H1 (cell line): ENCODE data around the gene ORAI3. TPM values are rescaled to one million over a fixed set of nuclear protein-coding genes. Genes with fewer than 3 reads are reported as not detected.
A peak's percentile ranks its signal among the peaks of the same experiment; 100 is the strongest.

ENCODE experiments used
- CTCF ChIA-PET: fragments of 300-600 bp; sonication (Branson Sonifier 250); formaldehyde crosslinking; loops from one replicate; lab custom pipeline; 2021; ENCODE audit not compliant: partially characterized antibody; lab: Charles Lee
- POLR2A ChIA-PET: fragments of 300-600 bp; sonication (Branson Sonifier 250); formaldehyde crosslinking; loops from one replicate; lab custom pipeline; 2021; ENCODE audit warnings: inconsistent platforms; ENCODE audit not compliant: partially characterized antibody; lab: Charles Lee
- DNase-seq, 2 experiments: peaks; one replicate each; pipeline versions ENCODE4 v3.0.0 to v3.0.0-alpha.2; 2010 to 2022; ENCODE audit warnings: low spot score in 2 of 2, low read depth in 1 of 2, mixed read lengths in 1 of 2
- FAIRE-seq: peaks from 2 replicates; lab custom pipeline; 2011; peaks lifted over from hg19 to GRCh38; lab: Jason Lieb, UNC
- H2AFZ ChIP-seq: 2 replicates; pipeline ENCODE4 v1.8.1; 2012; ENCODE audit warnings: low read length, inconsistent platforms
- H2AK5ac ChIP-seq: 2 replicates; pipeline ENCODE4 v1.6.1; 2013; ENCODE audit warnings: low read depth, low read length
- H2BK120ac ChIP-seq: replicated peaks from 2 replicates; pipeline ENCODE3; 2013; ENCODE audit warnings: low read depth, low read length, inconsistent platforms
- H2BK12ac ChIP-seq: 2 replicates; pipeline ENCODE4 v1.6.1; 2013; ENCODE audit warnings: low read depth, low read length
- H2BK15ac ChIP-seq: 2 replicates; pipeline ENCODE4 v1.6.1; 2013; ENCODE audit warnings: low read length
- H2BK20ac ChIP-seq: 2 replicates; pipeline ENCODE4 v1.6.1; 2013; ENCODE audit warnings: low read length
- H2BK5ac ChIP-seq: 2 replicates; pipeline ENCODE4 v1.6.1; 2013; ENCODE audit warnings: low read depth, low read length
- H3K14ac ChIP-seq: 2 replicates; pipeline ENCODE4 v1.6.1; 2013; ENCODE audit warnings: inconsistent platforms; ENCODE audit not compliant: insufficient read length
- H3K18ac ChIP-seq: 2 replicates; pipeline ENCODE4 v1.6.1; 2013; ENCODE audit warnings: low read length; ENCODE audit errors: extremely low read depth
- H3K23ac ChIP-seq: 2 replicates; pipeline ENCODE4 v1.6.1; 2013; ENCODE audit warnings: inconsistent platforms; ENCODE audit not compliant: insufficient read length
- H3K23me2 ChIP-seq: 2 replicates; pipeline ENCODE4 v1.6.1; 2013; ENCODE audit warnings: low read depth, low read length
- H3K27ac ChIP-seq: 2 replicates; pipeline ENCODE4 v1.6.1; 2011; ENCODE audit warnings: low read depth, low read length, inconsistent platforms
- H3K27me3 ChIP-seq, 4 experiments: replicated peaks in 1 of 4; 1 replicate in 1 of 4; 2 replicates in 3 of 4; pipeline versions ENCODE4 v1.6.1 to v1.8.1; 2011 to 2013; ENCODE audit warnings: low read length in 3 of 4, mild to moderate bottlenecking in 3 of 4, inconsistent platforms in 2 of 4, mixed read lengths in 2 of 4, moderate library complexity in 1 of 4; ENCODE audit not compliant: control insufficient read depth in 3 of 4, insufficient read depth in 3 of 4; ENCODE audit errors: extremely low read depth in 1 of 4
- H3K36me3 ChIP-seq, 4 experiments: 2 replicates each; pipeline versions ENCODE4 v1.6.1 to v1.8.1; 2011 to 2013; ENCODE audit warnings: mild to moderate bottlenecking in 4 of 4, low read length in 3 of 4, moderate library complexity in 2 of 4, control low read depth in 1 of 4, inconsistent platforms in 1 of 4; ENCODE audit not compliant: insufficient read depth in 4 of 4, control insufficient read depth in 2 of 4
- H3K4ac ChIP-seq: replicated peaks from 2 replicates; pipeline ENCODE3; 2013; ENCODE audit warnings: low read length, low read depth, mixed read lengths, inconsistent platforms; ENCODE audit not compliant: insufficient read length
- H3K4me1 ChIP-seq, 4 experiments: replicated peaks in 1 of 4; 1 replicate in 1 of 4; 2 replicates in 3 of 4; pipeline versions ENCODE4 v1.6.1 to v1.8.1; 2011 to 2013; ENCODE audit warnings: low read length in 3 of 4, inconsistent platforms in 2 of 4, mixed read lengths in 1 of 4; ENCODE audit not compliant: insufficient read depth in 4 of 4, control insufficient read depth in 3 of 4
- H3K4me2 ChIP-seq, 2 experiments: 2 replicates each; pipeline versions ENCODE4 v1.6.1 to v1.8.1; 2011 to 2013; ENCODE audit warnings: low read depth in 2 of 2, low read length in 2 of 2, control low read depth in 1 of 2, inconsistent platforms in 1 of 2, mild to moderate bottlenecking in 1 of 2; ENCODE audit not compliant: insufficient read depth in 1 of 2
- H3K4me3 ChIP-seq, 4 experiments: fragments of 200-600, 300-600 bp in 1 of 4; sonication (generic), shearing (Covaris generic), sonication (Bioruptor Twin) in 1 of 4; 2 replicates each; pipeline versions ENCODE4 v1.5.1 to v1.8.1; 2011 to 2016; ENCODE audit warnings: low read length in 4 of 4, low read depth in 3 of 4, control low read depth in 2 of 4, inconsistent platforms in 2 of 4, mild to moderate bottlenecking in 2 of 4, mixed read lengths in 1 of 4, moderate library complexity in 1 of 4; ENCODE audit not compliant: insufficient read depth in 2 of 4; ENCODE audit errors: extremely low read depth in 1 of 4
- H3K56ac ChIP-seq: replicated peaks from 2 replicates; pipeline ENCODE3; 2013; ENCODE audit warnings: low read depth, mild to moderate bottlenecking, mixed read lengths, low read length, inconsistent platforms; ENCODE audit not compliant: insufficient read length
- H3K79me1 ChIP-seq: 2 replicates; pipeline ENCODE4 v1.6.1; 2013; ENCODE audit warnings: low read depth, low read length, control low read depth
- H3K79me2 ChIP-seq, 2 experiments: 2 replicates each; pipeline versions ENCODE4 v1.6.1 to v1.8.1; 2012 to 2013; ENCODE audit warnings: low read length in 2 of 2, mild to moderate bottlenecking in 2 of 2, inconsistent platforms in 1 of 2; ENCODE audit not compliant: insufficient read depth in 2 of 2, control insufficient read depth in 1 of 2
- H3K9ac ChIP-seq, 4 experiments: replicated peaks in 1 of 4; 1 replicate in 1 of 4; 2 replicates in 3 of 4; pipeline versions ENCODE4 v1.6.1 to v1.8.1; 2011 to 2013; ENCODE audit warnings: low read depth in 3 of 4, low read length in 3 of 4, control low read depth in 2 of 4, mild to moderate bottlenecking in 2 of 4, moderate library complexity in 2 of 4, inconsistent platforms in 1 of 4; ENCODE audit errors: extremely low read depth in 1 of 4
- H3K9me3 ChIP-seq, 2 experiments: 2 replicates each; pipeline versions ENCODE4 v1.6.1 to v1.8.1; 2012 to 2013; ENCODE audit warnings: mild to moderate bottlenecking in 2 of 2, moderate library complexity in 2 of 2, control low read depth in 1 of 2, inconsistent platforms in 1 of 2, low read depth in 1 of 2, low read length in 1 of 2, mixed read lengths in 1 of 2; ENCODE audit not compliant: insufficient read depth in 2 of 2
- H4K20me1 ChIP-seq, 2 experiments: replicated peaks in 1 of 2; 2 replicates each; pipeline versions ENCODE3 to v1.8.1; 2011 to 2013; ENCODE audit warnings: inconsistent platforms in 2 of 2, low read length in 2 of 2, mild to moderate bottlenecking in 1 of 2; ENCODE audit not compliant: insufficient read depth in 2 of 2, control insufficient read depth in 1 of 2
- H4K5ac ChIP-seq: 2 replicates; pipeline ENCODE4 v1.6.1; 2013; ENCODE audit warnings: low read length, low read depth, mixed read lengths, inconsistent platforms; ENCODE audit not compliant: insufficient read length
- H4K8ac ChIP-seq: 2 replicates; pipeline ENCODE4 v1.8.0; 2013; ENCODE audit warnings: mild to moderate bottlenecking, moderate library complexity, low read length, inconsistent platforms; ENCODE audit not compliant: insufficient read depth; ENCODE audit errors: extremely low read depth
- H4K91ac ChIP-seq: replicated peaks from 2 replicates; pipeline ENCODE3; 2013; ENCODE audit warnings: low read length, mixed read lengths, inconsistent platforms; ENCODE audit not compliant: insufficient read length
- CBX5 ChIP-seq: fragments of 300-800, 300-1000 bp; sonication (generic); IDR thresholded peaks from 2 replicates; pipeline ENCODE4 v1.7.1; 2016; ENCODE audit warnings: antibody characterized with exemption, low read length, low read depth
- CEBPB ChIP-seq: IDR thresholded peaks from 2 replicates; pipeline ENCODE4 v1.6.1; 2012; ENCODE audit warnings: low read depth, low read length
- CREB1 ChIP-seq: IDR thresholded peaks from 2 replicates; pipeline ENCODE4 v1.6.1; 2012; ENCODE audit warnings: inconsistent platforms
- CTBP2 ChIP-seq: IDR thresholded peaks from 2 replicates; pipeline ENCODE4 v1.7.0; 2011; ENCODE audit warnings: borderline replicate concordance, mild to moderate bottlenecking, moderate library complexity, mixed read lengths, low read length; ENCODE audit not compliant: insufficient read depth, insufficient read length
- EGR1 ChIP-seq: IDR thresholded peaks from 2 replicates; pipeline ENCODE4 v1.6.1; 2011; ENCODE audit warnings: low read depth, low read length, borderline replicate concordance
- HDAC2 ChIP-seq, 2 experiments: fragments of 300-600 bp in 1 of 2; sonication (generic) in 1 of 2; IDR thresholded peaks; 2 replicates each; pipeline ENCODE4 v1.6.1; 2011 to 2012; ENCODE audit warnings: low read depth in 2 of 2, low read length in 2 of 2, mild to moderate bottlenecking in 2 of 2, moderate library complexity in 2 of 2, borderline replicate concordance in 1 of 2, inconsistent platforms in 1 of 2
- NANOG ChIP-seq: IDR thresholded peaks from 2 replicates; pipeline ENCODE4 v1.6.1; 2011; ENCODE audit warnings: low read length, low read depth, mild to moderate bottlenecking, inconsistent platforms; ENCODE audit not compliant: insufficient read depth, poor library complexity, severe bottlenecking
- SIX5 ChIP-seq: IDR thresholded peaks from 2 replicates; pipeline ENCODE4 v1.6.1; 2011; ENCODE audit warnings: mild to moderate bottlenecking, low read depth, low read length
- WGBS, 2 experiments: shearing (Covaris generic) in 1 of 2; methylation state at CpG; one replicate each; pipeline versions ENCODE4 v1.1.6 to v1.1.7; 2013 to 2015; ENCODE audit warnings: low lambda C conversion rate in 2 of 2, mixed read lengths in 2 of 2, inconsistent platforms in 1 of 2, low coverage in 1 of 2, missing lambda C conversion rate in 1 of 2; ENCODE audit not compliant: insufficient replicate concordance in 2 of 2, insufficient coverage in 1 of 2, insufficient read length in 1 of 2; ENCODE audit errors: extremely low coverage in 1 of 2, missing lambda C conversion rate in 1 of 2; 5-methylcytosine and 5-hydroxymethylcytosine counted together
- polyA plus RNA-seq, 7 experiments: library from polyadenylated mRNA; depleted of rRNA in 3 of 7; stranded (reverse) in 5 of 7; unstranded in 2 of 7; fragments of >200 nt in 5 of 7; fragments of 200-250 nt in 2 of 7; gene quantifications; 1 replicate in 5 of 7; 2 replicates in 1 of 7; 4 replicates in 1 of 7; pipeline versions ENCODE4 v1.2.1 to v1.2.3, GENCODE V29; 2011 to 2013; ENCODE audit warnings: missing spikeins in 2 of 7, mixed read lengths in 2 of 7
- total RNA-seq: library from RNA; stranded (reverse); fragmentation: NEBNext Ultra II Directional; extraction: Animal tissue kit (Norgen Biotek cat#: 25700); gene quantifications from 2 replicates; pipeline ENCODE4 v1.2.1, GENCODE V29; 2021
- TF ChIP-seq, protein P1 (sequence below): IDR thresholded peaks from 2 replicates; pipeline ENCODE4 v1.6.1; 2012; ENCODE audit warnings: inconsistent platforms

Gene ORAI3
- total and polyA plus RNA-seq, 2 of the 8 experiments (the other 6 are each of a cell fraction or from before 2014, with no cell fraction given): 8.7 to 24.5 TPM

DNA sequence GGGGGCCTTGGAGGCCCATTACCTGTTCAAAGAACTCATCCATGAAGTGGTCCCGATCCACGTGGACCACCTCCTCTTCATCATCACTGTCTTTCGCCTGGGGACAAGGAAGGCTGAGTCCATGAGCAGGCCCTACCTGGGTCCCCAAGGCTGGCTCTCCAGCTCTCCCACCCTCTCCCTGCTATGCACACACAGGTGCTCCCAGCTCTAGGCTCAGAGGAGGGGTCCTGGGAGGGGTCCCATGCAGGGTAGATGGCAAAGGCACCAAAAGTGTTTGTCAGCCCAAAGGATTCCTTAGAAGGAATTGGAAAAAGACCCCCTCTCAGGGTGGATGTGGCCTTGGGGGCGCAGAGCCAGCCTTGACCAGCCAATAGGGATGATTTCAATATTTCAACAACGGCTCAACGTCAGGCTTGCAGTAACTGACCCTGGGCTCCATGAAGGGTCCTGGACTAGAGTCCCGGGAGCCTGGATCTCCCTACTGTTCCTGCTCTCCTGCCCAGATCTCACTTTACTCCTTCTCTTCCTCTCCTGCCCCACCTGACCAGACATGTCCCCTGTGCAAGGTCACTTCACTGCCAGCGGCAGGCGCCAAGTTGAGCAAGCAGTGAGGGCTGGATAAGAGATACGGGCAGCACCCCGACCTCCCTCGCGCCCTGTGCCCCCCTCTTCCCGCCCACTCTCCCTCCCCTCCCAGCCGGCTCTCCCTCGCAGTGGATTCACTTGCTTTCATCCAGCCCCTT is 52.8 kb downstream of the ORAI3 start:
- no peak overlapping the region for H2BK120ac ChIP-seq
- no peak for FAIRE-seq
- 92% methylated on average over 11 of the region's 16 CpGs; no CpG with 5 or more reads in 1 of the 2 experiments for WGBS, 2 experiments
- H2BK5ac ChIP-seq: no peak overlapping the region
- no peak overlapping the region for H3K23ac ChIP-seq
- H3K18ac ChIP-seq: no peak overlapping the region
- H3K79me1 ChIP-seq: 0 out of 2 replicates have a peak, but pooled peaks cover 8% of the 10 kb centered on the region
- DNase-seq: no peak
- H3K27me3 ChIP-seq: no peaks in the 10 kb centered on the region; a peak in 1 of 7 replicates
- H3K79me2 ChIP-seq: no peaks in the 10 kb centered on the region
- no peak overlapping the region for H4K91ac ChIP-seq
- peaks cover 0 to 2% of the 10 kb centered on the region in 2 experiments for H4K20me1 ChIP-seq
- POLR2A ChIA-PET: interaction anchor here (0.6 to 3.0 kb wide), 5 partner anchors 16 to 200 kb away, joined by 4 to 14 read pairs (median 4); partner anchors contain the start of gene HSD3B7
- H3K9me3 ChIP-seq: no peaks in the 10 kb centered on the region
- H2BK20ac ChIP-seq: no peak overlapping the region
- H4K8ac ChIP-seq: peak overlapping the region; percentile 31; the same call in 1 of the 2 replicates
- H3K4ac ChIP-seq: no peak overlapping the region
- H3K36me3 ChIP-seq: no peaks in the 10 kb centered on the region
- H2BK15ac ChIP-seq: no peak overlapping the region
- no peak overlapping the region for H3K14ac ChIP-seq
- no peak overlapping the region for H3K56ac ChIP-seq
- CTCF ChIA-PET: interaction anchor here (1.0 to 2.5 kb wide), 6 partner anchors 14 to 442 kb away, joined by 4 to 12 read pairs (median 6); partner anchors contain the start of gene HSD3B7
- H3K27ac ChIP-seq: no peak overlapping the region
- H3K4me2 ChIP-seq: no peak overlapping the region
- no peak overlapping the region for H4K5ac ChIP-seq
- no peak overlapping the region for H3K9ac ChIP-seq
- H3K4me3 ChIP-seq: no peak overlapping the region
- H2AK5ac ChIP-seq: no peak overlapping the region
- TF ChIP-seq CTBP2 (no peak), CREB1 (no peak), NANOG (no peak), CBX5 (no peak), CEBPB (no peak), EGR1 (no peak), SIX5 (no peak), HDAC2 (IDR thresholded peaks at IDR 0.05; ENCODE audit: borderline replicate concordance in 1 of 2, low read depth in 2 of 2, low read length in 2 of 2) (no peak)
- TF ChIP-seq, protein P1, sequence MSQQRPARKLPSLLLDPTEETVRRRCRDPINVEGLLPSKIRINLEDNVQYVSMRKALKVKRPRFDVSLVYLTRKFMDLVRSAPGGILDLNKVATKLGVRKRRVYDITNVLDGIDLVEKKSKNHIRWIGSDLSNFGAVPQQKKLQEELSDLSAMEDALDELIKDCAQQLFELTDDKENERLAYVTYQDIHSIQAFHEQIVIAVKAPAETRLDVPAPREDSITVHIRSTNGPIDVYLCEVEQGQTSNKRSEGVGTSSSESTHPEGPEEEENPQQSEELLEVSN: no peak
- H2BK12ac ChIP-seq: no peak overlapping the region
- H3K4me1 ChIP-seq: peaks cover 0 to 10% (median 6%) of the 10 kb centered on the region in 4 experiments; a peak in 5 of 7 replicates
- H2AFZ ChIP-seq: no peak overlapping the region
- peaks cover 9% of the 10 kb centered on the region; the same call in 1 of the 2 replicates for H3K23me2 ChIP-seq
